Measurements from ENCODE around the gene MDH2.
"Not testable (repeated sequence)": the region's sequence is repeated elsewhere in the genome, so short reads cannot be mapped to it uniquely, and the experiment has no call there.

Gene MDH2

DNA sequence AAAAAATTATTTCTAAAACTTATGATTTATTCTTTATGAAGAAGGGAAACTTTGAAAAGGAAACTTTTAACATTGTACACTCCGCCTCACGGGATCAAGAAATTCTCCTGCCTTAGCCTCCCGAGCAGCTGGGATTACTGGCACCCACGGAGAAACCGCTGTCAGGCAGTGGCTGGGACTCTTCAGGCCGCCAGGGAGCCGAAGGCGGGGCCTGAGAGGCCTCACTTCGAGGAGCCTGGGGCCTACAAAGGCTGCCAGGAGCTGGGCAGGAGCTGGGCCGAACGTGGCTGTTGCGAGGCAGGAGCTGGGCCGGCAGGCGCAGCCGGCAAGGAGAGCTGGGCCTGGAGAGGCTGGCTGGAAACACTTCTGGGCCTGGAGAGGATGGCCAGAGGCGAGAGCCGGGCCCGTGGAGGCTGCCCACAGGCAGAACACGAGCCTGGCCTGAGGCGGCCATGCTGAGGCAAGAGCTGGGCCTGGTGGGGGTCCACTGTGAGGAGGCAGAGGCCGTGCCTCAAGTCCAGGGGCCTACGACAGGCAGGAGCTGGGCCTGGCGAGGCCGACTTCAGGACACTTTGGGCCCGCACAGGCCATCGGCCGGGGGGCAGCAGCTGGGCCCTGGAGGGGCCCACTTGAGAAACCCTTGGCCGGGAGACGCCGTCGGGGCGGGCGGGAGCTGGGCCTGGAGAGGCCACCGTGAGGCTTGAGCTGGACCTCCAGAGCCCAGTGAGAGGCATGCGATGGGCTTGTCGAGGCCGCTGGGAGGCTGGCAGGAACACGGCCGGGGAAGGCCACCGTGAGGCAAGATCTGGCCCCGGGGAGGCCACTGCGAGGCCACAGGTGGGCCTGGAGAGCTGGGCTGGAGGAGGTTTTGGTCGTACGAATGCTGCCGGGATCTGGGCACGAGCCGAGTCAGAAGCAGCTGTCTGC lies 23.7 kb downstream of the MDH2 start:
- DNase-seq (ENCODE audit: low spot score), result no peak

DNA sequence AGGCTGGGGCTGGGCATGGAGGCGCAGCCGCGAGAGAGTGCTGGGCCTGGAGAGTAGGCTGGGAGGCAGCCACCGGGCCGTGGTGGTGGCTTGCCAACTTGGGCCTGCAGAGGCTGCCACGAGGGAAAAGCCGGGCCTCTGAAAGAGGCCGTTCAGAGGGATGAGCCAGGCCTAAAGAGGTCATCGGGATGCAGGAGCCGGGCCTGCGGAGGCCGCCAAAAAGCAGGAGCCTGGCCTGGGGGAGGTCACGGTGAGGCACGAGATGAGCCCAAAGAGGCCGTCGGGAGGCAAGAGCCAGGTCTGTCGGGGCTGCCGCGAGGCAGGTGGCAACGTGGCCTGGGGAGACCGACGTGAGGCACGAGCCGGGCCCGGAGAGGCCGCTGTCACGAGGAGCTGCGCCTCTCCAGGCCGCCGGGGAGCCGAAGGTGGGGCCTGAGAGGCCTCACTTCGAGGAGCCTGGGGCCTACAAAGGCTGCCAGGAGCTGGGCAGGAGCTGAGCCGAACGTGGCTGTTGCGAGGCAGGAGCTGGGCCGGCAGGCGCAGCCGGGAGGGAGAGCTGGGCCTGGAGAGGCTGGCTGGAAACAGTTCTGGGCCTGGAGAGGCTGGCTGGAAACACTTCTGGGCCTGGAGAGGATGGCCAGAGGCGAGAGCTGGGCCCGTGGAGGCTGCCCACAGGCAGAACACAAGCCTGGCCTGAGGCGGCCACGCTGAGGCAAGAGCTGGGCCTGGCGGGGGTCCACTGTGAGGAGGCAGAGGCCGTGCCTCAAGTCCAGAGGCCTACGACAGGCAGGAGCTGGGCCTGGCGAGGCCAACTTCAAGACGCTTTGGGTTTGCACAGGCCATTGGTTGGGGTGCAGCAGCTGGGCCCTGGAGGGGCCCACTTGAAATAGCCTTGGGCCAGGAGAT lies 24.6 kb downstream of the MDH2 start:
- DNase-seq (ENCODE audit: low spot score), result no peak

DNA sequence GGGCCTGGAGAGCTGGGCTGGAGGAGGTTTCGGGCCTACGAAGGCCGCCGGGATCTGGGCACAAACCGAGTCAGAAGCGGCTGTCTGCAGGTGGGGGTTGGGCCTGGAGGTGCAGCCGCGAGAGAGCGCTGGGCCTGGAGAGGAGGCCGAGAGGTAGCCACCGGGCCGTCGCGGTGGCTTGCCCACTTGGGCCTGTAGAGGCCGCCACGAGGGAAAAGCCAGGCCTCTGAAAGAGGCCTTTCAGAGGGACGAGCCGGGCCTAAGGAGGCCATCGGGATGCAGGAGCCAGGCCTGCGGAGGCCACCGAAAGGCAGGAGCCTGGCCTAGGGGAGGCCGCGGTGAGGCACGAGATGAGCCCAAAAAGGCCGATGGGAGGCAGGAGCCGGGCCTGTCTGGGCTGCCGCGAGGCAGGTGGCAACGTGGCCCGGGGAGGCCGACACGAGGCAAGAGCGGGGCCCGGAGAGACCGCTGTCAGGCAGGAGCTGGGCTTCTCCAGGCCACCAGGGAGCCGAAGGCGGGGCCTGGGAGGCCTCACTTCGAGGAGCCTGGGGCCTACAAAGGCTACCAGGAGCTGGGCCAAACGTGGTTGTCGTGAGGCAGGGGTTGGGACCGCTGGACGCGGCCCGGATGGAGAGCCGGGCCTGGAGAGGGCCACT lies 25.6 kb downstream of the MDH2 start:
- peak; percentile 58 for DNase-seq (ENCODE audit: low spot score)

DNA sequence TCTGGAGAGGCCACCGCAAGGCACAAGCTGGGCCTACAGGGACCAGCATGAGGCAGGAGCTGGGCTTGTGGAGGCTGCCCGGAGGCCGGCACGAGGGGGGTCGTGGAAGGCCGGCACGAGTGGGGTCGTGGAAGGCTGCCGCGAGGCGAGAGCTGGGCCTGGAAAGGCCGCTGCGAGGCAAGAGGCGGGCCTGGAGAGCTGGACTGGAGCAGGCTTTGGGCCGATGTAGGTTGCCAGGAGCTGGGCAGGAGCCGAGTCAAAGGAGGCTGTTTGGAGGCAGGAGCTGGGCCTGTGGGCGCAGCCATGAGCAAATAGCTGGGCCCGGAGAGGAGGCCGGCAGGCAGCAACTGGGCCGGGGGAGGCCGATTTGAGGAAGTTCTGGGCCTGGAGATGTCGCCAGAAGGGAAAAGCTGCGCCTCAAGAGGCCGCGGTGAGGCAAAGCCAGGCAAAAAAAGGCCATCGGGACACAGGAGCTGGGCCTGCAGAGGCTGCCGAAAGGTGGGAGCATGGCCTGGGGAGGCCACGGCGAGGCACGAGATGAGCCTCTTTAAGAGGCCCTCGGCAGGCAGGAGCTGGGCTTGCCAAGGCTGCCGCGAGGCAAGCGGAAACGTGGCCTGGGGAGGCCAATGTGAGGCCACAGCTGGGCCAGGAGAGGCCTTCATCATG lies 26.5 kb downstream of the MDH2 start:
- DNase-seq (ENCODE audit: low spot score), result no peak

DNA sequence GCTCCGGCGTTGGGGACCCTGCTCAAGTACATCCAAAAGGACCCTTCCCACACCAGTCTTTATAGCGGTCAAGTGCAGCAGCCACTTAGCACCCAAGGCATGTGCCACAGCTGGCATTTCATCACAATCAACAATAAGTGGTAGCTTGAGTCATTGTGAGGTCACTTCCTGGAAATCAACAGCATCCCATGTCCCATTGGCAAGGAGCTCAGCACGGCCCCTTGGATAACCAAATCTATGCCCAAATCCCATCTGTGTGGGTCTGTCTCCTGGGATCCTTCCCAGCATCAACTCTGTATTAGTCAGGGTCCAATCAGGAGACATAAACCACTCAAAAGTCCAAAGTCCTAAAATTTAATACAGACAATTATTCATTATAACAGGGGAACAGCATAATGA lies 27.1 kb downstream of the MDH2 start:
- DNase-seq (ENCODE audit: low spot score), result no peak

DNA sequence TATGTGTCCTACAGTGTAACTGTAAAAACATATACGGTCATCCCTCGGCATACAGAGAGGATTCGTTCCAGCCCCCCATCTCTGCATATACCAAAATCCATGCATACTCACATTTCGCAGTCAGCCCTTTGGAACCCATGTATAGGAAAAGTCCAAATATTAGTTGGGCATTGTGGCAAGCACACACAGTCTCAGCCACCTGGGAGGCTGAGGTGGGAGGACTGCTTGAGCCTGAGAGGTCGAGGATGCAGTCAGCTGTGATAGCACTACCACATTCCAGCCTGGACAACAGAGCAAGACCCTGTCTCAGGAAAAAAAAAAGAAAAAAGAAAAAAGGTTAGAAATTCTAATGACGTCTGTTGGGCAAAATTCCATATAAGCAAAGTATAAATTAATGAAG lies 29.1 kb downstream of the MDH2 start:
- DNase-seq (ENCODE audit: low spot score), result no peak

DNA sequence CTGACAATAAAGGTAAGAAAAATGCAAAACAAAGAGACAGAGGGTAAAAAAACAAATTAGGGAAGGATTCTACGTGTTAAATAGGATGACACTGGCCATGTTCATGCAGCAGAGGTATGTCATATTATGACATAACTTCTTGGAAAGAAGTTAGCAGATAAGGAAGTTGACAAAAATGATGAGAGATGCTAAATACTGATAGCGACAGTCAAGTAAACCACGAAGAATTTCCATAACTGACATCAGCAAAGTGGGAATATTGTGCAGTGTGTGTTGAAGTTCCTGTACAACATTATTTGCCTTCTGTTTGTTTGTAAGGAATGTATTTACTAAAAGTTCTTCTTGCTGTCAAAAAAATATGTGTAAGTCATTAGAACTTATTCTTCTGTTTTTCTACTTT lies 29.5 kb downstream of the MDH2 start:
- no peak for DNase-seq (ENCODE audit: low spot score)

DNA sequence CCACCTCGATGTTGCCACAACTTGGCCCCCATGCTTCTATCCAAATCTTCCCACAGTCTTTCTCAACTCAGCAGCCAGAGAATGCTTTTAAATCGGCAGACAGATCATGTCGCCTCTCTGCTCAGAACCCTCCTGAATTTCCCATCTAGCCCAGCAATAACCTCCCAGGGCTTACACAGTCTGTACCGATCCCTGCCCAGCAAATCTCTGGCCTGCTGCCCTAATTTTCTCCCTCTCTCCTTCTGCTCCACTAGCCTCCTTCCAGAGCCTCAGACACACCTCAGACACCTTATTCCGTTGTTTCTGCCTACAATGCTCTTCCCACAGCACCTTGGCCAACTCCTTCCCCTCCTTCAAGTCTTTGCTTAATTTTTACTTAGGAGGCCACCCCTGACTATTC lies 32.3 kb downstream of the MDH2 start:
- DNase-seq (ENCODE audit: low spot score), result no peak

DNA sequence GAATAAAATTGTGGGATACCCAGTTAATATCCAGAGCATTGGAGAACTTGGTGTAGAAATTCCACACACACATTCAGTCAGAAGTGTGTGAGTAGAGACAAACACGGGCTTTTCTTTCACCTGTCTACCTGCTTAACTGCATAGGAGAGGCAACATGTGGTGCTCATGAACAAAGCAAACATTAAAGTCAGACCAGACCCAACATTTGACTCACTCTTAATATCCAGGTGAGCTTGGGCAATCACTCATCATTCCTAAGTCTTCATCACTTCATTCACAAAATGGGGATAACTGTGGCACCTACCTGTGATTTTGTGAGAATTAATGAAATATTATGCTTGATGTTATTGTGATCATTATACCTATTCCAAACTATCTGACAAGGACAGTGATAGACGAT lies 36.2 kb downstream of the MDH2 start:
- DNase-seq (ENCODE audit: low spot score), result not testable (repeated sequence)

DNA sequence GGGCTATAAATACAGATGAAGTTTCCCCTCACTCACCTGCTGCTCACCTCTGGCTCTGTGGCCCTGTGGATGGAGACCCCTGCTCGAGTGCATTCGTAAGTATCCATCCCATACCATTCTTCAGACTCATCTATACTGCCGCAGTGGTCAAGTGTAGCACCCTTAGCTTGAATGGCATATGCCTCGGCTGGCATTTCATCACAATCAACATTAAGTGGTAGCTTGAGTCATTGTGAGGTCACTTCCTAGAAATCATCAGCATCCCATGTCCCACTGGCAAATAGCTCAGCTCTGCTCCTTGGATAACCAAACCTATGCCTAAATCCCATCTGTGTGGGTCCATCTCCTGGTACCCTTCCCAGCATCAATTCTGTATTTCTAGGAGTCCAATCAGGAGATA lies 38.2 kb downstream of the MDH2 start:
- DNase-seq (ENCODE audit: low spot score), result no peak

DNA sequence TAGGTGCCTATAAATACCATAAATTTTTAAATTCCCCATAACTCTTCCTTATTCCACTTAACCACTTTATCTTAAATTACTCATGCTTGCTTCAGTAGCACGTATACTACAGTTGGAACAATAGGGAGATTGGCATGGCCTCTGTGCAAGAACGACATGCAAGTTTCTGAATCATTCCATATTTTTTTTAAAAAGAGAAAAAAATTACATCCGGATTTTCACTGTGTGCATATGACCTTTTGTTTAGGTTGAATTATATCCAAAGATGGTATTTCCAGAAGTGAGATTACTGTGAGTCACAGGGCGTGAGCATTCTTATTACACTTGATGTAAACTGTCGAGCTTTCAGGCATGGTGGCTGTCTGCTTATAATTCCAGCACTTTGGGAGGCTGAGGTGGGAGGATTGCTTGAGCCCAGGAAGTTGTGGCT lies 39.5 kb downstream of the MDH2 start:
- DNase-seq (ENCODE audit: low spot score), result not testable (repeated sequence)

DNA sequence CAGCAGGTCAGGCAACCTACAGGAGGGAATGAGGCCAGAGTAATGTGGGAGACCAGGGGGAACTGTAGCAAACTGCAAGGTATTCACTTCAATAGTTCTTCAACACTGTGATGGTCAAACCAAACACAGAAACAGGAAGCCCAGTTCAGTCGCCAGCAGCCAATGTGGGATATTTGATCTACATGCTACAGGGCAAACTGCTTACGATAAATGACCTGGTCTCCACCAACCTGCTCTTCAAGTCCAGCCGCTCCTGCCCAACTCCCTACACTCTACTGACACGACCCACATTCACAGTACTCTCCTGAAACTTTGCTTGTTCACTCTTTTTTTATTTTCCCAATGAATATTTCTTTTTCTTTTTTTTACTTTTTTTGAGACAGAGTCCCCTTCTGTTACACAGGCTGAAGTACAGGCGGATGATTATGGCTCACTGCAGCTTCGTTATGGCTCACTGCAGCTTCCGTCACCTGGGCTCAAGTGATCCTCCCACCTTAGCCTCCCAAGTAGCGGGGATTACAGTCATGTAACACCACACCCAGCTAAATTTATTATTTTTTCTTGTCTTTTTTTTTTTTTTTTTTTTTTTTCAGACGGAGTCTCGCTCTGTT lies 42.1 kb downstream of the MDH2 start:
- no peak for DNase-seq (ENCODE audit: low spot score)

DNA sequence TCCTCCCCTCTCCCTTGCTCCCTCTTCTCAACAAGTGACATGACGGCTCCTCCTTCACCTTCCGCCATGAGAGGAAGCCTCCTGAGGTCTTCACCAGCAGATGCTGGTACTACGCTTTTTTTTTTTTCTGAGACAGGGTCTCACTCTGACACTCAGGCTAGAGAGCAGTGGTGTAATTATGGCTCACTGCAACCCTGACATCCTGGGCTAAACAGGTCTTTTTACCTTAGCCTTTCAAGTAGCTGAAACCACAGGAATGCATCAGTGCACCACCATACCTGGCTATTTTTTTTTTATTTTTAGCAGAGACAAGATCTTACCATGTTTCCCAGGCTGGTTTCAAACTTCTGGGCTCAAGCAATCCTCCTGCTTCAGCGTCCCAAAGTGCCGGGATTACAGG lies 43.6 kb downstream of the MDH2 start:
- DNase-seq (ENCODE audit: low spot score), result no peak

DNA sequence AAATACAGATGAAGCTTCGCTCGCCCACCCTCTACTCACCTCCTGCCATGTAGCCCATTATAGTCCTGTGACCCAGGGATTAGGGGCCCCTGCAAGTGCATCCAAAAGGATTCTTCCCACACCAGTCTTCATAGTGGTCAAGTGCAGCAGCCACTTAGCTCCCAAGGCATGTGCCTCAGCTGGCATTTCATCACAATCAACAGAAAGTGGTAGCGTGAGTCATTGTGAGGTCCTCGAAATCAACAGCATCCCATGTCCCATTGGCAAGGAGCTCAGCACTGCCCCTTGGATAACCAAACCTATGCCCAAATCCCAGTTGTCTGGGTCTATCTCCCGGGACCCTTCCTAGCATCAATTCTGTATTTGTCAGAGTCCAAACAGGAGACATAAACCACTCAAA lies 45.6 kb downstream of the MDH2 start:
- DNase-seq (ENCODE audit: low spot score), result not testable (repeated sequence)

DNA sequence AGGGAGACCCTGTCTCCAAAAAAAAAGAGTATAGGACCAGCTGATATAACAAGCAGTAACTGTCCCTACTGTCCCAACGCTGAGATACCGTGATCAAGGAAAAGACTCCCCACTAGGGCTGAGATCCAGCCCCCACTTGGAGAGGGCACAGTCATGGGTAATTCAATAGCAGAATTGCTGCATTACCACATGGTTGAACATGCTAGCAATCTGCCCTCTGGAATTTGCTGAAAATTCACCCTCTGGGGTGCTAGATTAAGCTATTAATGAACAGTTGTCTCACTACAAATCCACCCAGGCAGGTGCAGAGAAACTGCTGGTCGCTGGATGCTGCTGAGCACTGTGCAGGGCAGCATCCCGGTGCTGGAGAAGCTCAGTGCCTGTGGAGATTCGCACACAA lies 46.4 kb downstream of the MDH2 start:
- not testable (repeated sequence) for DNase-seq (ENCODE audit: low spot score)

DNA sequence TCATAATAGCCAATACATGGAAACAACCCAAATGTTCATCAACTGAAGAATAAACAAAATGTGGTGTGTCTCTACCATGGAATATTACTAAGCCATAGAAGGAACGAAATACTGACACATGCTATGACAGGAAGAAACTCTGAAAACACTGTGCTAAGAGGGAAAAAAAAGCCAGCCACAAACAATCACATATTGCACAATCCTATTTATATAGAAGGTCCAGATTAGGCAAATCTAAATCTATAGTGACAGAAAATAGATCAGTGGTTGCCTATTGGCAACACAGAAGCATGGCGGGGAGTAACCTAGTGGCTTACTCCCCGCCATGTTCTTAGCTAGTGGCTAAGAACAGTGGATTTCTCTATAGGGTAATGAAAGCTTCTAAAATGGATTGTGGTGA lies 48.0 kb downstream of the MDH2 start:
- DNase-seq (ENCODE audit: low spot score), result no peak

DNA sequence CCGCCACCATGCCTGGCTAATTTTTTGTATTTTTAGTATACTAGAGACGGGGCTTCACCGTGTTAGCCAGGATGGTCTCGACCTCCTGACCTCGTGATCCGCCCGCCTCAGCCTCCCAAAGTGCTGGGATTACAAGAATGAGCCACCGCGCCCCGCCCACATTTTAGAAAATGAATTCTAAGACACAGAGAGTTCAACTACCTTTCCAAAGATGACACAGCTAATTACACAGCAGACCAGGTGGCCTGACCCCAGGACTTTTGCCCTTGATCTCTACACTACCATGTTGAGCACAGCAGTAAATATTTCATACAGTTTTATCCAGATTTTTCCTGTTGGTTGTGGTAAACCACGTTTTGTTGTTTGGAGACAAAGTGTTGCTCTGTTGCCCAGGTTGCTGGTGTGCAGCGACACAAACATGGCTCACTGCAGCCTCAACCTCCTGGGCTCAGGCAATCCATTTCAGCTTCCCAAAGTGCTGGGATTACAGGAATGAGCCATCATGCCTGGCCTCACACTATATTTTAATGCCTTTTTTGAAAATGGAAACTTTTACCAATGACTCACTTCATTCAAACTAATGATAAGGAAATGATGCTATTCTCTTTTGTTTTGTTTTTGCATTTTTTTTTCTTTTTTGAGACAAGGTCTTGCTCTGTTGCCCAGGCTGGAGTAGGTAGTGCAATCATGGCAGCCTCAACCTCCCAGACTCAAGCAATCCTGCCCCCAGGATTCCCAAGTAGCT lies 54.0 kb downstream of the MDH2 start:
- not testable (repeated sequence) for DNase-seq (ENCODE audit: low spot score)

DNA sequence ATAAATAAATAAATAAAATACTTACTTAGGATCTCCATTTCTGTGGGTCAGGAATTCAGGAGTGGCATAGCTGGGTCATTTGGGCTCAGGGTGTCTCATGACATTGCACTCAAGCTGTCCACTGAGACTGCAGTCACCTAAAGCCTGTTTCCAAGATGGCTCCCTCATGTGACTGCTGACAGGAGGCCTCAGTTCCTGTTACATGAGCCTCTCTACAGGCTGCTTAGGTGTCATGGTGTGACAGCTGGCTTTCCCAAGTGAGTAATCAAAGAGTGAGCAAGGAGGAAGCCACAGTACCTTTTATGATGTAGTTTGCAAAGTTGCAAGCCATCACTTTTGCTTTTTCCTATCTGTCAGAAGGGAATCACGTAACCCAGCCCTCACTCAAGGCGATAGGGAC lies 55.9 kb downstream of the MDH2 start:
- not testable (repeated sequence) for DNase-seq (ENCODE audit: low spot score)

DNA sequence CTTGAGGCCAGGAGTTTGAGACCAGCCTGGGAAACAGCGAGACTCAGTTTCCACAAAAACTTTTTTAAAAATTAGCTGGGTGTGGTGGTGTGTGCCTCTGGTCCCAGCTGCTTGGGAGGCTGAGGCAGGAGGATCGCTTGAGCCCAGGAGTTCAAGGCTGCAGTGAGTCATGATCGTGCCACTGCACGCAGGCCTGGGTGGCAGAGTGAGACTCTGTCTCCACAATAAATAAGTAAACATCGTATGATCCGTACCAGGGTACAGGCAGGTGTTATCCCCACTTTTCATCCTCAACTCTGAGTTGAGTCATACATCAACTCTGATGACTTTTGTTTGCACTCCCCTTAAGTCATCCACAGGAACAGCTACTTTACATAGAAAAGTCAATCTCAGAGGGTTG lies 58.2 kb downstream of the MDH2 start:
- not testable (repeated sequence) for DNase-seq (ENCODE audit: low spot score)

DNA sequence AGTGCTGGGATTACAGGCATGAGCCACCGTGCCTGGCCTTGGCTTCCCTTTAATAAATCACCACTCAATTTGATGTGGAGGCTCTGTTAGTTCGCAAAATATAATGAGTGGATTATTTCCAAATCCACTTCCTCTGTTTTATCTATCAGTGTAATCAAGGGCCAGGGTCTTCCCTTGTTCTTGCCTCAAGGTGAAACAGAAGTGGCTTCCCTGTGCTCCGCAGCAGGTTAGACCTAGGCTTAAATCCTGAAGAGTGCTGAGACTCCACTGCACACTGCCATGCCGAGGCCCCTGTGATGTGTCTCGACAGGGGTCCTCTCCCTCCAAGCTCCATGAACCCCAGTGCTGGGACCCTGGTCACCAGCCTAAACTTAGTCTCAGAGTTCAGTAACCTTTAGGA lies 59.0 kb downstream of the MDH2 start:
- no peak for DNase-seq (ENCODE audit: low spot score)
